Muscle of leg (tissue), 11 donors: ENCODE results near the gene SLC1A4. TPM values are rescaled to one million over a fixed set of nuclear protein-coding genes. Genes with fewer than 3 reads are reported as not detected.
A peak's percentile ranks its signal among the peaks of the same experiment; 100 is the strongest.

ENCODE experiments used
- DNase-seq: peaks from one replicate; pipeline ENCODE4 v3.0.0; 2013
- H3K27ac ChIP-seq: one replicate; pipeline ENCODE4 v1.5.1; 2013; ENCODE audit warnings: mild to moderate bottlenecking, low read length, control low read depth
- H3K27me3 ChIP-seq: one replicate; pipeline ENCODE4 v1.6.1; 2013; ENCODE audit warnings: low read length; ENCODE audit not compliant: control insufficient read depth, insufficient read depth
- H3K36me3 ChIP-seq: one replicate; pipeline ENCODE4 v1.6.1; 2013; ENCODE audit warnings: low read length; ENCODE audit not compliant: control insufficient read depth, insufficient read depth
- H3K4me1 ChIP-seq: one replicate; pipeline ENCODE4 v1.6.1; 2013; ENCODE audit warnings: low read length; ENCODE audit not compliant: control insufficient read depth, insufficient read depth
- H3K4me3 ChIP-seq: one replicate; pipeline ENCODE4 v1.5.1; 2013; ENCODE audit warnings: low read length, control low read depth
- H3K9me3 ChIP-seq: replicated peaks from 2 replicates; pipeline ENCODE4 v1.6.1; 2013; ENCODE audit warnings: low read depth, low read length; ENCODE audit not compliant: control insufficient read depth
- WGBS: methylation state at CpG from one replicate; pipeline ENCODE4 v1.1.5; 2013; ENCODE audit warnings: missing lambda C conversion rate; ENCODE audit not compliant: insufficient coverage; 5-methylcytosine and 5-hydroxymethylcytosine counted together
- polyA plus RNA-seq, 8 donors: library from polyadenylated mRNA; unstranded; fragments of 120-200 nt; gene quantifications; one replicate each; pipeline versions ENCODE4 v1.2.1 to v1.2.3, GENCODE V29; 2013; ENCODE audit warnings: inconsistent platforms in 1 of 8, low replicate concordance in 1 of 8; ENCODE audit not compliant: insufficient read length in 8 of 8, insufficient read depth in 1 of 8
- total RNA-seq: library from RNA; stranded (reverse); fragments of 120-200 nt; gene quantifications from one replicate; pipeline ENCODE4 v1.2.4, GENCODE V29; 2013

The SLC1A4 gene
- total and polyA plus RNA-seq, 9 donors: 11.7 to 17.1 (median 13.9) TPM

GRCh38 chr2:65045651-65046050, 56.5 kb downstream of the SLC1A4 start:
- Histone ChIP-seq H3K27me3 (no peaks in the 10 kb centered on the region), H3K36me3 (peaks cover 3% of the 10 kb centered on the region), H3K9me3 (peaks cover 2% of the 10 kb centered on the region), H3K4me1 (no peaks in the 10 kb centered on the region), H3K4me3 (no peak overlapping the region), H3K27ac (no peak overlapping the region)
- 49% methylated on average over 4 of the region's 10 CpGs for WGBS
- DNase-seq: no peak

GRCh38 chr2:65046633-65047407, 57.6 kb downstream of the SLC1A4 start:
- no peaks in the 10 kb centered on the region for H3K27me3 ChIP-seq
- 84% methylated on average over 5 of the region's 11 CpGs for WGBS
- H3K36me3 ChIP-seq: peaks cover 3% of the 10 kb centered on the region
- H3K4me1 ChIP-seq: no peaks in the 10 kb centered on the region
- no peak overlapping the region for H3K27ac ChIP-seq
- H3K9me3 ChIP-seq: peaks cover 2% of the 10 kb centered on the region
- DNase-seq: no peak
- no peak overlapping the region for H3K4me3 ChIP-seq

- no peak for DNase-seq
- 67% methylated on average over 1 of the region's 1 CpG for WGBS
- no peaks in the 10 kb centered on the region for H3K36me3 ChIP-seq
- H3K27me3 ChIP-seq: no peaks in the 10 kb centered on the region
- H3K4me1 ChIP-seq: no peaks in the 10 kb centered on the region
- H3K27ac ChIP-seq: no peak overlapping the region
- H3K4me3 ChIP-seq: no peak overlapping the region
- peaks cover 2% of the 10 kb centered on the region for H3K9me3 ChIP-seq
Observed at GRCh38 chr2:65049010-65049639, 59.9 kb downstream of the SLC1A4 start.

GRCh38 chr2:65050931-65051330, 61.7 kb downstream of the SLC1A4 start:
- WGBS: 79% methylated on average over 2 of the region's 3 CpGs
- Histone ChIP-seq H3K27me3 (no peaks in the 10 kb centered on the region), H3K9me3 (peaks cover 2% of the 10 kb centered on the region), H3K36me3 (no peaks in the 10 kb centered on the region), H3K4me1 (peaks cover 7% of the 10 kb centered on the region), H3K27ac (no peak overlapping the region), H3K4me3 (no peak overlapping the region)
- DNase-seq: no peak

- no peaks in the 10 kb centered on the region for H3K36me3 ChIP-seq
- H3K27me3 ChIP-seq: no peaks in the 10 kb centered on the region
- no CpG with 5 or more reads among the region's 1 CpG for WGBS
- H3K4me3 ChIP-seq: no peak overlapping the region
- no peak for DNase-seq
- H3K27ac ChIP-seq: no peak overlapping the region
- no peaks in the 10 kb centered on the region for H3K9me3 ChIP-seq
- peaks cover 16% of the 10 kb centered on the region for H3K4me1 ChIP-seq
Observed at GRCh38 chr2:65053199-65053598, 64.0 kb downstream of the SLC1A4 start.

- Histone ChIP-seq H3K4me3 (no peak overlapping the region), H3K36me3 (no peaks in the 10 kb centered on the region), H3K4me1 (peaks cover 20% of the 10 kb centered on the region), H3K9me3 (no peaks in the 10 kb centered on the region), H3K27ac (peak overlapping the region; percentile 94), H3K27me3 (no peaks in the 10 kb centered on the region)
- no peak for DNase-seq
- WGBS: 43% methylated on average over 1 of the region's 4 CpGs
Observed at GRCh38 chr2:65054749-65055421, 65.7 kb downstream of the SLC1A4 start.

- Histone ChIP-seq H3K4me3 (peak overlapping the region; percentile 79), H3K4me1 (peaks cover 26% of the 10 kb centered on the region), H3K36me3 (no peaks in the 10 kb centered on the region), H3K9me3 (no peaks in the 10 kb centered on the region), H3K27ac (peak overlapping the region; percentile 94), H3K27me3 (no peaks in the 10 kb centered on the region)
- 4% methylated on average over 35 of the region's 42 CpGs for WGBS
- DNase-seq: peak; percentile 77
Observed at GRCh38 chr2:65055422-65056214, 66.4 kb downstream of the SLC1A4 start.

GRCh38 chr2:65056215-65057053, 67.2 kb downstream of the SLC1A4 start, which contains the start of gene CEP68:
Gene CEP68, plus strand, starts transcription at chr2:65056416. Its CDS starts 13,029 bp downstream, at chr2:65069445.
- peak within 1 kb of the TSS; percentile 79 for H3K4me3 ChIP-seq
- no peaks in the 10 kb centered on the region for H3K36me3 ChIP-seq
- peak; percentile 99 for DNase-seq
- WGBS: under 1% methylated on average over 84 of the region's 99 CpGs
- no peaks in the 10 kb centered on the region for H3K27me3 ChIP-seq
- H3K27ac ChIP-seq: peak within 1 kb of the TSS; percentile 94
- peaks cover 32% of the 10 kb centered on the region for H3K4me1 ChIP-seq
- H3K9me3 ChIP-seq: no peaks in the 10 kb centered on the region

- Histone ChIP-seq H3K4me3 (peak overlapping the region; percentile 79), H3K9me3 (no peaks in the 10 kb centered on the region), H3K36me3 (no peaks in the 10 kb centered on the region), H3K27me3 (no peaks in the 10 kb centered on the region), H3K27ac (peak overlapping the region; percentile 90), H3K4me1 (peaks cover 38% of the 10 kb centered on the region)
- DNase-seq: no peak
- WGBS: no CpG with 5 or more reads among the region's 5 CpGs
Observed at GRCh38 chr2:65057054-65057375, 67.8 kb downstream of the SLC1A4 start.
